IMR-90 (cell line): ENCODE results near the gene MGST2. TPM values are rescaled to one million over a fixed set of nuclear protein-coding genes. Genes with fewer than 3 reads are reported as not detected.

Source experiments
- ATAC-seq: fragments of 200-7000 bp; cut with Tn5 transposase; 2 replicates; pipeline ENCODE4 v1.9.1; 2020; ENCODE audit warnings: low read depth, mild to moderate bottlenecking, moderate library complexity
- BruUV-seq: library from RNA; stranded (reverse); fragments of 400-500 nt; replicated peaks from 2 replicates; lab custom pipeline; 2021; lab: Mats Ljungman, UMichigan
- CTCF ChIA-PET: fragments of 300-600 bp; formaldehyde crosslinking; extraction: SDS; loops from one replicate; lab custom pipeline; 2021; ENCODE audit warnings: antibody characterized with exemption; lab: Yijun Ruan, JAX
- POLR2A ChIA-PET: fragments of 300-600 bp; sonication (Branson Sonifier 250); formaldehyde crosslinking; loops from one replicate; lab custom pipeline; 2022; ENCODE audit warnings: antibody characterized with exemption; ENCODE audit not compliant: unreplicated experiment; lab: Charles Lee
- DNase-seq: peaks from one replicate; pipeline ENCODE4 v3.0.0; 2013
- H2AFZ ChIP-seq: replicated peaks from 2 replicates; pipeline ENCODE3; 2013; ENCODE audit warnings: low read length, mild to moderate bottlenecking; ENCODE audit not compliant: poor library complexity
- H2AK5ac ChIP-seq: 2 replicates; pipeline ENCODE4 v1.6.1; 2013; ENCODE audit warnings: low read depth, low read length, inconsistent platforms
- H2AK9ac ChIP-seq: replicated peaks from 2 replicates; pipeline ENCODE3; 2013; ENCODE audit warnings: mild to moderate bottlenecking, low read depth, low read length, moderate library complexity; ENCODE audit not compliant: poor library complexity
- H2BK120ac ChIP-seq: 2 replicates; pipeline ENCODE4 v1.6.1; 2013; ENCODE audit warnings: low read depth, low read length, inconsistent platforms
- H2BK15ac ChIP-seq: 3 replicates; pipeline ENCODE4 v1.6.1; 2013; ENCODE audit warnings: low read depth, low read length, inconsistent platforms
- H2BK20ac ChIP-seq: 2 replicates; pipeline ENCODE4 v1.6.1; 2013; ENCODE audit warnings: low read depth, mild to moderate bottlenecking, inconsistent platforms, low read length, moderate library complexity
- H2BK5ac ChIP-seq: 2 replicates; pipeline ENCODE4 v1.6.1; 2013; ENCODE audit warnings: mild to moderate bottlenecking, low read depth, low read length, inconsistent platforms; ENCODE audit not compliant: poor library complexity, severe bottlenecking
- H3K14ac ChIP-seq: replicated peaks from 2 replicates; pipeline ENCODE4 v1.6.1; 2013; ENCODE audit warnings: low read depth, low read length, inconsistent platforms
- H3K18ac ChIP-seq: 2 replicates; pipeline ENCODE4 v1.6.1; 2013; ENCODE audit warnings: low read depth, low read length, control low read depth
- H3K23ac ChIP-seq: 2 replicates; pipeline ENCODE4 v1.6.1; 2013; ENCODE audit warnings: low read depth, low read length, inconsistent platforms
- H3K27ac ChIP-seq: 2 replicates; pipeline ENCODE4 v1.5.1; 2013; ENCODE audit warnings: mild to moderate bottlenecking, control low read depth, low read length; ENCODE audit not compliant: insufficient read depth
- H3K27me3 ChIP-seq: 2 replicates; pipeline ENCODE4 v1.6.1; 2013; ENCODE audit warnings: low read length; ENCODE audit not compliant: control insufficient read depth, insufficient read depth
- H3K36me3 ChIP-seq: 2 replicates; pipeline ENCODE4 v1.6.1; 2013; ENCODE audit warnings: low read length, mixed read lengths; ENCODE audit not compliant: control insufficient read depth, insufficient read depth
- H3K4ac ChIP-seq: 2 replicates; pipeline ENCODE4 v1.6.1; 2013; ENCODE audit warnings: low read depth, low read length, inconsistent platforms
- H3K4me1 ChIP-seq: 2 replicates; pipeline ENCODE4 v1.6.1; 2013; ENCODE audit warnings: low read length, mixed read lengths; ENCODE audit not compliant: control insufficient read depth, insufficient read depth
- H3K4me2 ChIP-seq: 2 replicates; pipeline ENCODE4 v1.6.1; 2013; ENCODE audit warnings: low read depth, mild to moderate bottlenecking, control low read depth, low read length, moderate library complexity
- H3K4me3 ChIP-seq: 2 replicates; pipeline ENCODE4 v1.5.1; 2013; ENCODE audit warnings: low read depth, mild to moderate bottlenecking, control low read depth, low read length, moderate library complexity; ENCODE audit not compliant: insufficient read depth
- H3K56ac ChIP-seq: 2 replicates; pipeline ENCODE4 v1.6.1; 2013; ENCODE audit warnings: low read length, inconsistent platforms; ENCODE audit not compliant: insufficient read depth; ENCODE audit errors: extremely low read depth
- H3K79me1 ChIP-seq, 2 experiments: 2 replicates each; pipeline ENCODE4 v1.6.1; 2013; ENCODE audit warnings: low read length in 2 of 2, inconsistent platforms in 1 of 2, low read depth in 1 of 2
- H3K9ac ChIP-seq: 2 replicates; pipeline ENCODE4 v1.6.1; 2013; ENCODE audit warnings: low read depth, low read length, control low read depth
- H3K9me1 ChIP-seq: 2 replicates; pipeline ENCODE4 v1.6.1; 2013; ENCODE audit warnings: low read length, inconsistent platforms; ENCODE audit not compliant: insufficient read depth
- H3K9me3 ChIP-seq: 2 replicates; pipeline ENCODE4 v1.6.1; 2013; ENCODE audit warnings: low read length; ENCODE audit not compliant: control insufficient read depth, insufficient read depth
- H4K20me1 ChIP-seq: 2 replicates; pipeline ENCODE4 v1.6.1; 2013; ENCODE audit warnings: low read length, inconsistent platforms; ENCODE audit not compliant: insufficient read depth
- H4K5ac ChIP-seq: 2 replicates; pipeline ENCODE4 v1.6.1; 2013; ENCODE audit warnings: mild to moderate bottlenecking, low read depth, low read length, control low read depth
- H4K8ac ChIP-seq, 2 experiments: 2 replicates each; pipeline ENCODE4 v1.6.1; 2013; ENCODE audit warnings: low read depth in 2 of 2, low read length in 2 of 2, control low read depth in 1 of 2, inconsistent platforms in 1 of 2
- H4K91ac ChIP-seq: 2 replicates; pipeline ENCODE4 v1.6.1; 2013; ENCODE audit warnings: low read depth, low read length, inconsistent platforms; ENCODE audit not compliant: insufficient read depth
- CEBPB ChIP-seq: IDR thresholded peaks from 2 replicates; pipeline ENCODE4 v1.6.1; 2012; ENCODE audit warnings: low read depth, low read length, improper control_type of control experiment
- ELK1 ChIP-seq: fragments of 150-350 bp; IDR thresholded peaks from 2 replicates; pipeline ENCODE4 v1.6.1; 2016; ENCODE audit warnings: low read depth, mild to moderate bottlenecking, low read length, moderate library complexity, borderline replicate concordance
- FOS ChIP-seq: fragments of 150-350 bp; IDR thresholded peaks from 2 replicates; pipeline ENCODE4 v1.6.1; 2016; ENCODE audit warnings: low read depth, low read length
- MAZ ChIP-seq: IDR thresholded peaks from 2 replicates; pipeline ENCODE4 v1.6.1; 2012; ENCODE audit warnings: low read depth, mild to moderate bottlenecking, low read length, improper control_type of control experiment, moderate library complexity, borderline replicate concordance
- MXI1 ChIP-seq: IDR thresholded peaks from 2 replicates; pipeline ENCODE4 v1.6.1; 2012; ENCODE audit warnings: low read depth, mild to moderate bottlenecking, low read length, moderate library complexity, borderline replicate concordance
- NFE2L2 ChIP-seq: fragments of 150-350 bp; IDR thresholded peaks from 2 replicates; pipeline ENCODE4 v1.6.1; 2016; ENCODE audit warnings: low read depth, mild to moderate bottlenecking, low read length
- RAD21 ChIP-seq: IDR thresholded peaks from 2 replicates; pipeline ENCODE4 v1.6.1; 2012; ENCODE audit warnings: low read length, improper control_type of control experiment
- SMC3 ChIP-seq: fragments of 150-350 bp; IDR thresholded peaks from 2 replicates; pipeline ENCODE4 v1.6.1; 2016; ENCODE audit warnings: low read depth, mild to moderate bottlenecking, antibody characterized with exemption, low read length, moderate library complexity
- WGBS, 2 experiments: methylation state at CpG; one replicate each; pipeline versions ENCODE4 v1.1.5 to v1.1.7; 2013; ENCODE audit warnings: missing lambda C conversion rate in 2 of 2; ENCODE audit not compliant: insufficient read length in 1 of 2; ENCODE audit errors: extremely low coverage in 2 of 2; 5-methylcytosine and 5-hydroxymethylcytosine counted together
- dilution Hi-C: fragments of 300-500 bp; cut with HindIII; formaldehyde crosslinking; loops from one replicate; pipeline ENCODE4 v1.14.3; 2018; ENCODE audit warnings: low sequenced_read_pairs; ENCODE audit not compliant: unreplicated experiment
- in situ Hi-C: fragments of 300-500 bp; cut with MboI; formaldehyde crosslinking; loops from 3 replicates; pipeline ENCODE4 v1.14.3; 2019; ENCODE audit warnings: low sequenced_read_pairs, inconsistent platforms, mixed read lengths
- intact Hi-C: fragments of 100-400 bp; cut with micrococcal nuclease; formaldehyde crosslinking; loops from 2 replicates; pipeline ENCODE4 v1.10.0; 2022
- polyA plus RNA-seq, 3 experiments: library from polyadenylated mRNA; depleted of rRNA; stranded (reverse); fragments of >200 nt; gene quantifications; 2 replicates each; pipeline ENCODE4 v1.2.3, GENCODE V29; 2012; ENCODE audit warnings: low replicate concordance in 1 of 3
- total RNA-seq: library from RNA; depleted of rRNA; stranded (reverse); fragments of >200 nt; gene quantifications from 2 replicates; pipeline ENCODE4 v1.2.3, GENCODE V29; 2012

Gene MGST2
- total and polyA plus RNA-seq, 2 of the 4 experiments (the other 2 are of a cell fraction) = 4.8 to 10.5 TPM

- peaks cover 3% of the 10 kb centered on the region for H3K4me1 ChIP-seq
- no peak overlapping the region for H2AK5ac ChIP-seq
- DNase-seq = peak; percentile 24
- H3K56ac ChIP-seq = no peak overlapping the region
- no peaks in the 10 kb centered on the region for H3K27me3 ChIP-seq
- intact Hi-C loops (no loop called here), in situ Hi-C loops (no loop called here), dilution Hi-C loops (no loop called here)
- H3K23ac ChIP-seq = no peak overlapping the region
- H2BK20ac ChIP-seq = no peak overlapping the region; the same call in 1 of the 2 replicates
- no peak overlapping the region for H4K91ac ChIP-seq
- no peaks in the 10 kb centered on the region for H3K9me3 ChIP-seq
- no peak overlapping the region for H4K5ac ChIP-seq
- TF ChIP-seq FOS = no peak
- TF ChIP-seq ELK1 = no peak
- no peak for TF ChIP-seq CEBPB
- no peak for TF ChIP-seq NFE2L2
- TF ChIP-seq RAD21 = no peak
- TF ChIP-seq MAZ = no peak
- TF ChIP-seq MXI1 = no peak
- no peak for TF ChIP-seq SMC3
- no peaks in the 10 kb centered on the region for H3K9me1 ChIP-seq
- BruUV-seq = no TSS peak
- H3K4me3 ChIP-seq = no peak overlapping the region
- ChIA-PET POLR2A (interaction anchor here (0.6 kb wide), 1 partner anchor 23 kb away, joined by 3 read pairs; no protein-coding TSS in a partner anchor), CTCF (no interaction called here)
- no peaks in the 10 kb centered on the region for H3K79me1 ChIP-seq
- H3K27ac ChIP-seq = no peak overlapping the region
- ATAC-seq = peak; percentile 49; the same call in 1 of the 2 replicates
- H3K4ac ChIP-seq = 0 out of 2 replicates have a peak overlapping the region, but pooled peaks have one; percentile 4
- no peak overlapping the region for H3K9ac ChIP-seq
- H2BK15ac ChIP-seq = no peak overlapping the region
- no peak overlapping the region for H3K18ac ChIP-seq
- H3K4me2 ChIP-seq = no peak overlapping the region
- no peak overlapping the region for H2AFZ ChIP-seq
- H4K8ac ChIP-seq = no peak overlapping the region
- peaks cover 2% of the 10 kb centered on the region; the same call in 1 of the 2 replicates for H3K36me3 ChIP-seq
- no peak overlapping the region for H2BK120ac ChIP-seq
- H3K14ac ChIP-seq = no peak overlapping the region
- H2AK9ac ChIP-seq = no peak overlapping the region
- H2BK5ac ChIP-seq = no peak overlapping the region
- WGBS, 2 experiments = 86% methylated on average over 2 of the region's 6 CpGs; no CpG with 5 or more reads in 1 of the 2 experiments
- no peaks in the 10 kb centered on the region for H4K20me1 ChIP-seq
These were observed 23.6 kb downstream of the MGST2 start for GRCh38 chr4:139689093-139689722.
